Osteocyte (in vitro differentiated cells): ENCODE data around the gene PTGES. TPM values are rescaled to one million over a fixed set of nuclear protein-coding genes. Genes with fewer than 3 reads are reported as not detected.

ENCODE experiments used
- DNase-seq: peaks from one replicate; pipeline ENCODE4 v3.0.0; 2021; ENCODE audit warnings: mixed read lengths; ENCODE audit not compliant: unreplicated experiment; ENCODE audit errors: extremely low spot score
- H3K27ac Mint-ChIP-seq: one replicate; pipeline ENCODE4 v1.8.0; 2021; ENCODE audit warnings: mild to moderate bottlenecking, mixed read lengths; ENCODE audit not compliant: unreplicated experiment
- H3K27me3 Mint-ChIP-seq: one replicate; pipeline ENCODE4 v1.8.0; 2021; ENCODE audit warnings: mixed read lengths; ENCODE audit not compliant: unreplicated experiment
- H3K36me3 Mint-ChIP-seq: one replicate; pipeline ENCODE4 v1.8.0; 2021; ENCODE audit warnings: mixed read lengths; ENCODE audit not compliant: unreplicated experiment
- H3K4me1 Mint-ChIP-seq: one replicate; pipeline ENCODE4 v1.8.0; 2021; ENCODE audit warnings: mixed read lengths; ENCODE audit not compliant: unreplicated experiment
- H3K4me3 Mint-ChIP-seq: one replicate; pipeline ENCODE4 v1.8.0; 2021; ENCODE audit warnings: mild to moderate bottlenecking, moderate library complexity, mixed read lengths; ENCODE audit not compliant: unreplicated experiment
- H3K9me3 Mint-ChIP-seq: one replicate; pipeline ENCODE4 v1.8.0; 2021; ENCODE audit warnings: mixed read lengths; ENCODE audit not compliant: unreplicated experiment
- total RNA-seq: library from RNA; stranded (reverse); gene quantifications from 2 replicates; pipeline ENCODE4 v1.2.1, GENCODE V29; 2021
- TF ChIP-seq, protein P1 (sequence below): fragments of 200-600 bp; sonication (generic); IDR thresholded peaks from 2 replicates; pipeline ENCODE4 v1.5.0; 2021; ENCODE audit warnings: antibody characterized with exemption, mild to moderate bottlenecking, moderate library complexity

The PTGES gene
- total RNA-seq, 1 donor from 2014 or later = 0.83 TPM

DNA sequence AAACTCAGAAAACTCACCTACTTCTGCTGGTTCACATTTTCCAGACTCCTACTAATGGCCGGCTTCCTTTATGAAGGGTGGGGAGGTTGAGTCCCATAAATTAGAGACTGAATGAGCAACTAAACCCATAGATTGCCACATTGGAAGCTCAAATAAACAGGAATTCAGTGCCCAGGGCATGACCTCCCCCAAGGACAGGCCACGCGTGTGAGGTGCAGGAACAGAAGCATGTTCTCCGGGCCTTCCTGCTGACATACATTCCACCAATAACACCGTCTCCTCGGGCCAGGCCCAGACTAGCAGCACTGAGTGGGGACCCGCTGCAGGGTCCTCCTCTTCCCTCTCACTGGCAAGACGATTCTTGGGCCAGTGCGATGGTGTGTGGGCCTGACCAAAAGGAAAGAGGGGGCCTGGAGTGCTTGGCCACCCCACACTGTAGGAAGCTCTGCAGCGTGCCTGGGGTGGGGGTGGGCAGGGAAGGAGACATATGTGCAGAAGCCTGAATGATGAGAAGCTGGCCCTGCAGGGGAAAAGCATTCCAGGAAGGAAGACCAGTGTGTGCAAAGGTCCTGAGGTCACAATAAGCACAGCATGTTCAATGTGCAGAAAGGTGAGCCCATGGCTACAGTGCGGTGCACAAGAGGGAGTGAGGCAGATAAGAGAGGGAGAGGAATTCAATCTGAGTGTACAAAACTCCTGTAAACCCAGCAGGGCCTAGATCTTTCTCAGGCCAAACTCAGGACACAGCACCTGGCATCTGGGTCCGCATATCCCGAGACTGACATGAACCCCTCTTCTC, 12.0 kb downstream of the PTGES start:
- Mint-ChIP-seq H3K4me3 (no peak overlapping the region), H3K27me3 (no peaks in the 10 kb centered on the region), H3K9me3 (no peaks in the 10 kb centered on the region), H3K36me3 (no peaks in the 10 kb centered on the region), H3K27ac (no peak overlapping the region), H3K4me1 (peaks cover 6% of the 10 kb centered on the region)
- no peak for DNase-seq
- TF ChIP-seq, protein P1, sequence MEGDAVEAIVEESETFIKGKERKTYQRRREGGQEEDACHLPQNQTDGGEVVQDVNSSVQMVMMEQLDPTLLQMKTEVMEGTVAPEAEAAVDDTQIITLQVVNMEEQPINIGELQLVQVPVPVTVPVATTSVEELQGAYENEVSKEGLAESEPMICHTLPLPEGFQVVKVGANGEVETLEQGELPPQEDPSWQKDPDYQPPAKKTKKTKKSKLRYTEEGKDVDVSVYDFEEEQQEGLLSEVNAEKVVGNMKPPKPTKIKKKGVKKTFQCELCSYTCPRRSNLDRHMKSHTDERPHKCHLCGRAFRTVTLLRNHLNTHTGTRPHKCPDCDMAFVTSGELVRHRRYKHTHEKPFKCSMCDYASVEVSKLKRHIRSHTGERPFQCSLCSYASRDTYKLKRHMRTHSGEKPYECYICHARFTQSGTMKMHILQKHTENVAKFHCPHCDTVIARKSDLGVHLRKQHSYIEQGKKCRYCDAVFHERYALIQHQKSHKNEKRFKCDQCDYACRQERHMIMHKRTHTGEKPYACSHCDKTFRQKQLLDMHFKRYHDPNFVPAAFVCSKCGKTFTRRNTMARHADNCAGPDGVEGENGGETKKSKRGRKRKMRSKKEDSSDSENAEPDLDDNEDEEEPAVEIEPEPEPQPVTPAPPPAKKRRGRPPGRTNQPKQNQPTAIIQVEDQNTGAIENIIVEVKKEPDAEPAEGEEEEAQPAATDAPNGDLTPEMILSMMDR = no peak

DNA sequence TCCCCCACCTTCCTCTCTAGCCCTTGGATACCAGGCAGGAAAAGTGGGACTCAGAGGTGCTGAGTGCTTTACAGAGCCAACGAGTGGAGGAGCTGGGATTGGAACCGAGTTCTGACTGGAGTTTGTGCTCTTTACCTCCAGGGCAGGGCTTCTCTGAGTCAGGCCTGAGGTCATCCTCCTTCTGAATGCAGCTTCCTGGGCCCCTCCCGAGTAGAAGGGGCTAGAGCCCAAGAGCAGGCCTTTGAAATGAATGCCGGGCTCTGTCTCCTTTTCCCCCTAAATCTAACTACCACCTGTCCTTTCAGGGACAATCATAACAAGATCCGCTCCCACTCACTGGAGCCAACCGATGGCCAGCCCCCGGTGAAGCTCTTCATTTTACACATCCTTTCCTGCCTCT, 12.7 kb downstream of the PTGES start:
- Mint-ChIP-seq H3K27me3 (no peaks in the 10 kb centered on the region), H3K4me1 (peaks cover 5% of the 10 kb centered on the region), H3K27ac (no peak overlapping the region), H3K4me3 (no peak overlapping the region), H3K36me3 (no peaks in the 10 kb centered on the region), H3K9me3 (no peaks in the 10 kb centered on the region)
- DNase-seq = no peak
- TF ChIP-seq, protein P1 = no peak

DNA sequence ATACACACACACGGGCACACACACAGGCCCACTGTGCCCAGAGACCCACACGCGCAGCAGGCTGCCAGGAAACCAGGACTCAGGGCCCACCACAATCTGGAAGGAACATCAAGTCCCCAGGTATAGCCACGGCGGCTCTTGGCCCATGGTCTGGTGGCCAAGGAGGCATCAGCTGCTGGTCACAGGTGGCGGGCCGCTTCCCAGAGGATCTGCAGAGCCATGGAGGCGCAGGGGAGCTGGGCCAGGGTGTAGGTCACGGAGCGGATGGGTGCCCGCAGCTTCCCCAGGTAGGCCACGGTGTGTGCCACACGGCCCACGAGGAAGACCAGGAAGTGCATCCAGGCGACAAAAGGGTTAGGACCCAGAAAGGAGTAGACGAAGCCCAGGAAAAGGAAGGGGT, 13.4 kb downstream of the PTGES start:
- Mint-ChIP-seq H3K36me3 (no peaks in the 10 kb centered on the region), H3K4me1 (peaks cover 5% of the 10 kb centered on the region), H3K9me3 (no peaks in the 10 kb centered on the region), H3K27me3 (no peaks in the 10 kb centered on the region), H3K27ac (no peak overlapping the region), H3K4me3 (no peak overlapping the region)
- TF ChIP-seq, protein P1 = no peak
- DNase-seq = no peak

DNA sequence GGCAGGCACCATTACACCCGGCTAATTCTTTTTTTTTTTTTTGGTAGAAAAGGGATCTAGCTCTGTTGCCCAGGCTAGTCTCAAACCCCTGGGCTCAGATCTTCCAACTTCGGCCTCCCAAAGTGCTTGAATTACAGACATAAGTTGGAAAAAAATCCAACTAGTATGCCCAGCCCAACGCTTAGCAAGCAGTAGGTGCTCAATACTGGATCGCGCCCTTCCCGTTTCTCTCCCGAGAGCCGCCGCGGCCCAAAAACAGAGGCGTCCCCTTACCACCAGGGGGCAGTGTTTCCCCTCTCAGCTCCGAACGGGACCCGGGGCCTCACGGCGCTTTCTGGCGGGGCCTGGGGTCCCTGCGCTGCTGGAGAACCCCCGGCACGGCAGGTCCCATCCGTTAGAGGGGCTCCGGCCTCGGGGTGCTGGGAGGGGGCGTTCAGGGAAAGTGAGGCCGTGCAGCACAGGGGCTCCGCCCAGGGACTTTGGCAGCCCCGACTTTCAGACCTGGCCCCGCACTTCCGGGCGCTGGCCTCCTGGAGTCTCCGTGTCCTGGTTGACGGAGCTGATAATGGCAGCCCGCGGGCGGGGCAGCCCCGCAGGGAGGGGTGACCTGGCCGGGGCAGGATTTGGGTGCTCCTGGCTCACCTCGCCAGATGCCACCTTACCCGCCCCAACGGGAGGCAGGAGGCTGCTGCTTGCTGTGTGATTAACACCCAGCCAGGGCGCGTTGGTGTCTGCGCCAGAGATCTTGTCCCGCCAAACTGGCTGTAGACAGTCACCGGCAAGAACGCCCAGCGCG, 15.2 kb downstream of the PTGES start:
- peaks cover 5% of the 10 kb centered on the region for H3K4me1 Mint-ChIP-seq
- no peaks in the 10 kb centered on the region for H3K36me3 Mint-ChIP-seq
- DNase-seq = peak; percentile 94
- TF ChIP-seq, protein P1 = peak; percentile 97
- H3K27ac Mint-ChIP-seq = no peak overlapping the region
- H3K4me3 Mint-ChIP-seq = peak overlapping the region; percentile 51
- no peaks in the 10 kb centered on the region for H3K27me3 Mint-ChIP-seq
- no peaks in the 10 kb centered on the region for H3K9me3 Mint-ChIP-seq

DNA sequence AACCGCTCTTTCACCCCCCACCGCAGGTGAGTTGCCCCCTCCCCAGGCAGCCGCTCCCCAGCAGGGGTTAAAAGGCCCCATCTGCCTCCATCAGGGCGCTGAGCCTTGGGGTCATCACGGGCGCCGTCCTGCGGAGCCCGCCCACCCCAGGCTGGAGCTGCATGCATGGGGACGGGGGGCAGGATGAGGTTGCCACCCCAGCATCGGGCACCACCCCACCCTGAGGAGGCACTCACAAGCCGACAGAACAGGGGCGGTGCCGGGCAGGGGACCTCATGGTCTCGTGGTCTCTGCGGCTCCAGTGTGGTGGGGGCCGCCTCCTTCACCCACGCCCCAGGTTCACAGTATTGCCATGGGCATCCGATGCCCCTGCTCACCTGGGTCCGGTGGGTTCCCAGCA, 16.5 kb downstream of the PTGES start:
- no peak overlapping the region for H3K27ac Mint-ChIP-seq
- no peaks in the 10 kb centered on the region for H3K9me3 Mint-ChIP-seq
- TF ChIP-seq, protein P1 = no peak
- H3K27me3 Mint-ChIP-seq = peaks cover 9% of the 10 kb centered on the region
- no peak overlapping the region for H3K4me3 Mint-ChIP-seq
- no peak for DNase-seq
- no peaks in the 10 kb centered on the region for H3K36me3 Mint-ChIP-seq
- peaks cover 5% of the 10 kb centered on the region for H3K4me1 Mint-ChIP-seq
